H9 (cell line): ENCODE data around the gene POLR2L. TPM values are rescaled to one million over a fixed set of nuclear protein-coding genes. Genes with fewer than 3 reads are reported as not detected.

Experiments
- DNase-seq: peaks from one replicate; pipeline ENCODE4 v3.0.0-alpha.2; 2017
- H2AFZ ChIP-seq: one replicate; pipeline ENCODE4 v1.6.1; 2013; ENCODE audit warnings: mild to moderate bottlenecking, low read length, control low read depth, moderate library complexity
- H2AK5ac ChIP-seq: 2 replicates; pipeline ENCODE4 v1.6.1; 2013; ENCODE audit warnings: low read length, control low read depth, mixed read lengths; ENCODE audit not compliant: insufficient read length
- H2BK120ac ChIP-seq: one replicate; pipeline ENCODE4 v1.6.1; 2013; ENCODE audit warnings: low read depth, mild to moderate bottlenecking, low read length, control low read depth, inconsistent platforms; ENCODE audit not compliant: poor library complexity, severe bottlenecking
- H2BK12ac ChIP-seq: 2 replicates; pipeline ENCODE4 v1.6.1; 2013; ENCODE audit warnings: low read length, control low read depth, mixed read lengths, low read depth; ENCODE audit not compliant: insufficient read length
- H2BK15ac ChIP-seq: 2 replicates; pipeline ENCODE4 v1.6.1; 2013; ENCODE audit warnings: low read depth, low read length, control low read depth
- H2BK20ac ChIP-seq: one replicate; pipeline ENCODE4 v1.6.1; 2013; ENCODE audit warnings: low read depth, mild to moderate bottlenecking, low read length, control low read depth, inconsistent platforms; ENCODE audit not compliant: poor library complexity, severe bottlenecking
- H2BK5ac ChIP-seq: 2 replicates; pipeline ENCODE4 v1.6.1; 2013; ENCODE audit warnings: low read length, control low read depth, mixed read lengths; ENCODE audit not compliant: insufficient read length
- H3K14ac ChIP-seq: 2 replicates; pipeline ENCODE4 v1.6.1; 2013; ENCODE audit warnings: low read length, control low read depth; ENCODE audit not compliant: insufficient read depth
- H3K18ac ChIP-seq: 2 replicates; pipeline ENCODE4 v1.6.1; 2013; ENCODE audit warnings: low read depth, mild to moderate bottlenecking, mixed read lengths, low read length, control low read depth; ENCODE audit not compliant: insufficient read length
- H3K23ac ChIP-seq: 2 replicates; pipeline ENCODE4 v1.6.1; 2013; ENCODE audit warnings: low read length, control low read depth, mixed read lengths, low read depth; ENCODE audit not compliant: insufficient read length
- H3K23me2 ChIP-seq: 2 replicates; pipeline ENCODE4 v1.6.1; 2013; ENCODE audit warnings: low read depth, mild to moderate bottlenecking, mixed read lengths, low read length, control low read depth; ENCODE audit not compliant: insufficient read length, poor library complexity, severe bottlenecking
- H3K27ac ChIP-seq: 2 replicates; pipeline ENCODE4 v1.5.1; 2013; ENCODE audit warnings: low read length, control low read depth, mixed read lengths, low read depth; ENCODE audit not compliant: insufficient read length
- H3K27me3 ChIP-seq: 2 replicates; pipeline ENCODE4 v1.6.1; 2013; ENCODE audit warnings: low read length, control low read depth, inconsistent platforms; ENCODE audit not compliant: insufficient read depth
- H3K4ac ChIP-seq: 2 replicates; pipeline ENCODE4 v1.6.1; 2013; ENCODE audit warnings: low read depth, mild to moderate bottlenecking, control low read depth, inconsistent platforms, low read length, moderate library complexity
- H3K4me1 ChIP-seq: 2 replicates; pipeline ENCODE4 v1.6.1; 2013; ENCODE audit warnings: low read length, control low read depth, inconsistent platforms; ENCODE audit not compliant: insufficient read depth
- H3K4me2 ChIP-seq: 2 replicates; pipeline ENCODE4 v1.6.1; 2013; ENCODE audit warnings: low read length, control low read depth, mixed read lengths; ENCODE audit not compliant: insufficient read length, insufficient read depth
- H3K56ac ChIP-seq: 2 replicates; pipeline ENCODE4 v1.6.1; 2013; ENCODE audit warnings: low read depth, mild to moderate bottlenecking, mixed read lengths, low read length, control low read depth; ENCODE audit not compliant: insufficient read length
- H3K79me1 ChIP-seq: 2 replicates; pipeline ENCODE4 v1.6.1; 2013; ENCODE audit warnings: low read depth, mild to moderate bottlenecking, moderate library complexity, low read length, control low read depth, inconsistent platforms; ENCODE audit not compliant: insufficient read depth, poor library complexity, severe bottlenecking
- H3K79me2 ChIP-seq: 2 replicates; pipeline ENCODE4 v1.6.1; 2013; ENCODE audit warnings: low read length, control low read depth, inconsistent platforms; ENCODE audit not compliant: insufficient read depth
- H3K9ac ChIP-seq: 2 replicates; pipeline ENCODE4 v1.6.1; 2013; ENCODE audit warnings: low read length, control low read depth, mixed read lengths; ENCODE audit not compliant: insufficient read length; ENCODE audit errors: extremely low read depth
- H3K9me3 ChIP-seq: one replicate; pipeline ENCODE4 v1.6.1; 2013; ENCODE audit warnings: low read depth, low read length, inconsistent platforms; ENCODE audit not compliant: control insufficient read depth
- H3T11ph ChIP-seq: one replicate; pipeline ENCODE4 v1.6.1; 2013; ENCODE audit warnings: mild to moderate bottlenecking, low read length, control low read depth, inconsistent platforms
- H4K20me1 ChIP-seq: one replicate; pipeline ENCODE4 v1.6.1; 2013; ENCODE audit not compliant: control insufficient read depth, insufficient read length, insufficient read depth
- H4K5ac ChIP-seq: 2 replicates; pipeline ENCODE4 v1.6.1; 2013; ENCODE audit warnings: low read depth, mild to moderate bottlenecking, mixed read lengths, low read length, control low read depth; ENCODE audit not compliant: insufficient read length
- H4K8ac ChIP-seq: replicated peaks from 2 replicates; pipeline ENCODE4 v1.6.1; 2013; ENCODE audit warnings: low read length, control low read depth, mixed read lengths, low read depth; ENCODE audit not compliant: insufficient read length
- H4K91ac ChIP-seq: 2 replicates; pipeline ENCODE4 v1.6.1; 2013; ENCODE audit warnings: low read depth, mild to moderate bottlenecking, moderate library complexity, mixed read lengths, low read length, control low read depth; ENCODE audit not compliant: insufficient read length
- H3K27ac Mint-ChIP-seq, 3 experiments: 2 replicates in 2 of 3; 3 replicates in 1 of 3; pipeline ENCODE4 v1.8.0; 2020 to 2021; ENCODE audit warnings: mixed read lengths in 3 of 3, mild to moderate bottlenecking in 1 of 3, moderate library complexity in 1 of 3
- H3K27me3 Mint-ChIP-seq: 2 replicates; pipeline ENCODE4 v1.8.0; 2021; ENCODE audit warnings: low read depth, mild to moderate bottlenecking, moderate library complexity, mixed read lengths
- H3K36me3 Mint-ChIP-seq, 3 experiments: 2 replicates in 2 of 3; 3 replicates in 1 of 3; pipeline ENCODE4 v1.8.0; 2020 to 2021; ENCODE audit warnings: low read depth in 3 of 3, mixed read lengths in 3 of 3; ENCODE audit not compliant: insufficient read depth in 1 of 3
- H3K4me1 Mint-ChIP-seq, 2 experiments: 2 replicates each; pipeline ENCODE4 v1.8.0; 2020; ENCODE audit warnings: mixed read lengths in 2 of 2
- H3K4me3 Mint-ChIP-seq, 2 experiments: 2 replicates in 1 of 2; 3 replicates in 1 of 2; pipeline ENCODE4 v1.8.0; 2020 to 2021; ENCODE audit warnings: mild to moderate bottlenecking in 2 of 2, mixed read lengths in 2 of 2, moderate library complexity in 1 of 2
- H3K9me3 Mint-ChIP-seq, 2 experiments: 2 replicates in 1 of 2; 3 replicates in 1 of 2; pipeline ENCODE4 v1.8.0; 2020; ENCODE audit warnings: mild to moderate bottlenecking in 2 of 2, mixed read lengths in 2 of 2, moderate library complexity in 1 of 2
- CTCF ChIP-seq: fragments of 200-600 bp; sonication (generic); conservative IDR thresholded peaks from 3 replicates; pipeline ENCODE4 v1.8.0; 2021; ENCODE audit warnings: antibody characterized with exemption, mild to moderate bottlenecking
- WGBS: extraction: QIAGEN DNeasy Blood & Tissue Kit; methylation state at CpG from one replicate; pipeline ENCODE4 v1.1.7; 2013; ENCODE audit warnings: missing lambda C conversion rate, low lambda C conversion rate, mixed read lengths; ENCODE audit not compliant: insufficient read length; ENCODE audit errors: extremely low coverage; 5-methylcytosine and 5-hydroxymethylcytosine counted together
- total RNA-seq: library from RNA; stranded (reverse); gene quantifications from 2 replicates; pipeline ENCODE4 v1.2.1, GENCODE V29; 2021

The POLR2L gene
- total RNA-seq, 1 experiment from 2014 or later = 135 TPM

GRCh38 chr11:859394-860131 lies 17.2 kb upstream of the POLR2L start:
- Histone ChIP-seq H2AFZ (no peak overlapping the region), H3K23ac (no peak overlapping the region), H3K4me2 (no peak overlapping the region), H2BK12ac (no peak overlapping the region), H3K79me2 (no peaks in the 10 kb centered on the region), H3K9me3 (no peaks in the 10 kb centered on the region), H3K27me3 (no peaks in the 10 kb centered on the region), H2BK120ac (no peak overlapping the region), H4K20me1 (no peaks in the 10 kb centered on the region), H4K8ac (no peak overlapping the region), H2BK5ac (no peak overlapping the region), H3K14ac (no peak overlapping the region; the same call in 1 of the 2 replicates), H4K91ac (no peak overlapping the region), H2AK5ac (no peak overlapping the region), H3K18ac (no peak overlapping the region), H3K9ac (no peak overlapping the region), H3K23me2 (no peaks in the 10 kb centered on the region), H3K27ac (no peak overlapping the region), H3K4ac (no peak overlapping the region), H2BK20ac (no peak overlapping the region), H3T11ph (no peak overlapping the region), H3K79me1 (no peaks in the 10 kb centered on the region), H3K4me1 (no peaks in the 10 kb centered on the region; the same call in 1 of the 2 replicates), H3K56ac (no peak overlapping the region), H4K5ac (no peak overlapping the region), H2BK15ac (no peak overlapping the region)
- no peak for TF ChIP-seq CTCF
- Mint-ChIP-seq H3K36me3 (peaks cover 0 to 13% (median 0%) of the 10 kb centered on the region in 3 experiments; a peak in 3 of 7 replicates), H3K27ac (no peak overlapping the region), H3K27me3 (peaks cover 21% of the 10 kb centered on the region), H3K4me3 (no peak overlapping the region), H3K9me3 (no peaks in the 10 kb centered on the region), H3K4me1 (peaks cover 22 to 67% of the 10 kb centered on the region in 2 experiments)
- no peak for DNase-seq
- no CpG with 5 or more reads among the region's 31 CpGs for WGBS
